GM12874 (cell line): ENCODE data around the gene TTLL11.

Experiments
- CTCF ChIP-seq: IDR thresholded peaks from 2 replicates; pipeline ENCODE4 v1.5.1; 2011; ENCODE audit warnings: low read depth, mild to moderate bottlenecking, control low read depth, low read length, moderate library complexity; ENCODE audit not compliant: insufficient read depth

The TTLL11 gene

GRCh38 chr9:122090981-122091380 is 2.1 kb downstream of the TTLL11 start:
- no peak for TF ChIP-seq CTCF

GRCh38 chr9:122090287-122090883 is 2.7 kb downstream of the TTLL11 start:
- TF ChIP-seq CTCF, result no peak

- TF ChIP-seq CTCF, result no peak
Measured at GRCh38 chr9:122088880-122089706, 4.0 kb downstream of the TTLL11 start.

GRCh38 chr9:122087406-122088200 is 5.5 kb downstream of the TTLL11 start:
- no peak for TF ChIP-seq CTCF

- no peak for TF ChIP-seq CTCF
Measured at GRCh38 chr9:122086873-122087272, 6.2 kb downstream of the TTLL11 start.

- TF ChIP-seq CTCF, result no peak
Measured at GRCh38 chr9:122085260-122085659, 7.8 kb downstream of the TTLL11 start.

- TF ChIP-seq CTCF, result no peak
Measured at GRCh38 chr9:122084026-122084675, 9.0 kb downstream of the TTLL11 start.
